Small intestine (tissue), 7 donors: ENCODE data around the gene KRT75. TPM values are rescaled to one million over a fixed set of nuclear protein-coding genes. Genes with fewer than 3 reads are reported as not detected.

Experiments
- DNase-seq, 2 donors: peaks; one replicate each; pipeline versions ENCODE4 v3.0.0 to v3.0.0-alpha.2; 2013
- FAIRE-seq: peaks from 2 replicates; lab custom pipeline; 2012; peaks lifted over from hg19 to GRCh38; lab: Jason Lieb, UNC
- H3K27ac ChIP-seq, 3 donors: one replicate each; pipeline ENCODE4 v1.5.1; 2013; ENCODE audit warnings: low read length in 2 of 3, mild to moderate bottlenecking in 2 of 3, control low read depth in 1 of 3, inconsistent platforms in 1 of 3, low read depth in 1 of 3, moderate library complexity in 1 of 3
- H3K27me3 ChIP-seq, 3 donors: one replicate each; pipeline ENCODE4 v1.6.1; 2013; ENCODE audit warnings: low read length in 3 of 3, inconsistent platforms in 1 of 3; ENCODE audit not compliant: control insufficient read depth in 3 of 3, insufficient read depth in 3 of 3
- H3K36me3 ChIP-seq, 3 donors: one replicate each; pipeline ENCODE4 v1.6.1; 2013; ENCODE audit warnings: low read length in 3 of 3, inconsistent platforms in 1 of 3, low read depth in 1 of 3, mild to moderate bottlenecking in 1 of 3, moderate library complexity in 1 of 3; ENCODE audit not compliant: control insufficient read depth in 3 of 3, insufficient read depth in 2 of 3
- H3K4me1 ChIP-seq, 3 donors: one replicate each; pipeline ENCODE4 v1.6.1; 2013; ENCODE audit warnings: low read length in 2 of 3, inconsistent platforms in 1 of 3, low read depth in 1 of 3, mild to moderate bottlenecking in 1 of 3, moderate library complexity in 1 of 3; ENCODE audit not compliant: control insufficient read depth in 3 of 3, insufficient read depth in 2 of 3
- H3K4me3 ChIP-seq, 3 donors: one replicate each; pipeline ENCODE4 v1.5.1; 2013; ENCODE audit warnings: low read length in 3 of 3, control low read depth in 1 of 3, inconsistent platforms in 1 of 3, low read depth in 1 of 3, mild to moderate bottlenecking in 1 of 3, moderate library complexity in 1 of 3
- H3K9me3 ChIP-seq, 2 donors: one replicate each; pipeline ENCODE4 v1.6.1; 2013; ENCODE audit warnings: low read depth in 1 of 2, low read length in 1 of 2; ENCODE audit not compliant: control insufficient read depth in 2 of 2, insufficient read depth in 1 of 2
- WGBS, 3 donors: extraction: QIAGEN DNeasy Blood & Tissue Kit; methylation state at CpG; one replicate each; pipeline ENCODE4 v1.1.7; 2013; 5-methylcytosine and 5-hydroxymethylcytosine counted together
- polyA plus RNA-seq, 4 donors: library from polyadenylated mRNA; stranded (reverse) in 3 of 4; unstranded in 1 of 4; fragments of 200-250 nt in 3 of 4; fragments of 120-200 nt in 1 of 4; gene quantifications; one replicate each; pipeline versions ENCODE4 v1.2.1 to v1.2.3, GENCODE V29; 2013
- donor health status: healthy with polysubstance abuse.
- donor health status: control.
- donor health status: control.
- donor health status: Bipolar disorder and iron deficiency.
- donor health status: healthy.

The KRT75 gene
- polyA plus RNA-seq, 4 donors: 0.01 TPM; not detected in 3

DNA sequence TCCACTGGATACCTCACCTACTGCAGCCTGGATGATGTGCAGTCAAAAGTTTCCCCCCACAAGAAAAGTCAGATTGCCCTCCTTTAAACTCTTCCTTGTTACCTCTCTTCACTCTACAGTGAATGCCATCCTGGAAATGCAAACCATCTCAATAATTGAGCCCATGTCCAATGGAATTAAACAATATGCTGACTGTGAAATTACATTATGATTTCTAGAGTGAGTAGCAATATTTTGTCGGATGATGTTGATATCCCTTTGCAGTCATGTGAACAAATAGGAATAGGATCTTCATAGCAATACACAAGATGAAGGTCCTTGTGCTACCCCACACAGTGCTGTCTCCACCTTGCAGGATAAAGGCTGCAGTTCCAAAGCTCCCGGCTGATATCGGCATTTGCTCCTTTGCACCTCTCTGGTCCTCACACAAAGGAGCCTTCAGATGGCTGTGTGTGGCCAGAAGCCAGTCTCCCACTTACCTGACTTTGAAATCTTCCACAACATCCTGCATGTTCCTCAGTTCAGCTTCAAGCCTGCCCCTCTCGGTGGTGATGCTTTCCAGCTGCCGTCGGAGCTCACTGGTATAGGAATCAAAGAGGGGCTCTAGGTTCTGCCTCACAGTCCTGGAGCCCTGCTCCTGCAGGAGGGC, 1.5 kb downstream of the KRT75 start:
- Histone ChIP-seq H3K27ac (no peak overlapping the region), H3K4me3 (no peak overlapping the region), H3K4me1 (peaks cover 0 to 9% (median 5%) of the 10 kb centered on the region in 3 donors), H3K9me3 (no peaks in the 10 kb centered on the region), H3K27me3 (peaks cover 0 to 14% (median 3%) of the 10 kb centered on the region in 3 donors), H3K36me3 (no peaks in the 10 kb centered on the region)
- DNase-seq: no peak
- WGBS, 3 donors: 89 to 93% (median 93%) methylated on average over 6 of the region's 6 CpGs
- no peak for FAIRE-seq

GRCh38 chr12:52428121-52428520, 6.0 kb downstream of the KRT75 start:
- 70 to 83% (median 77%) methylated on average over 10 of the region's 10 CpGs for WGBS, 3 donors
- H3K4me3 ChIP-seq: no peak overlapping the region
- peaks cover 0 to 14% (median 3%) of the 10 kb centered on the region in 3 donors for H3K27me3 ChIP-seq
- no peaks in the 10 kb centered on the region for H3K9me3 ChIP-seq
- no peak for FAIRE-seq
- no peak overlapping the region for H3K27ac ChIP-seq
- H3K4me1 ChIP-seq: no peaks in the 10 kb centered on the region
- DNase-seq: no peak
- H3K36me3 ChIP-seq: no peaks in the 10 kb centered on the region

- DNase-seq: no peak
- WGBS, 3 donors: 27 to 63% (median 46%) methylated on average over 1 of the region's 1 CpG
- Histone ChIP-seq H3K27me3 (peaks cover 0 to 14% (median 3%) of the 10 kb centered on the region in 3 donors), H3K9me3 (no peaks in the 10 kb centered on the region), H3K27ac (no peak overlapping the region), H3K36me3 (no peaks in the 10 kb centered on the region), H3K4me1 (no peaks in the 10 kb centered on the region), H3K4me3 (no peak overlapping the region)
- no peak for FAIRE-seq
These were observed 7.1 kb downstream of the KRT75 start for GRCh38 chr12:52427083-52427482.

DNA sequence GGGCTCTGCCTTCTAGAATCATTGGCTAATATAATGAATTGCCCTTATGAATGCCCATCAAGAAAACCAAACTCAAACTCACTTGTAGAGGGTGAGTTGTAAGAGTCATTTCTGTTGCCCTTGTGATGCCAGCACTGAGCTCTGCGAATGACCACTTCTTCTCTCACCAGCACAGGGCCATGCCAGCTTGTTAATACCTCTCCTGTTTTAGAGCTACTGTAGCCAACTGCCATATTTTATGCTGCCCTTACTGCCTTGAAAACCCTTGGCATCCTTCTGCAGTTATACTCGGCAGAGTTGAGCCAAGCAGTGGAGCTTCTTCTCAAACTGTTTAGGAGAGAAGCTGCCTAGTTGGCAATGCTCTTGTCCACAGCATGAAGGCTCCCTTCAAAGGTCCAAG, 8.1 kb downstream of the KRT75 start:
- no peak overlapping the region for H3K27ac ChIP-seq
- DNase-seq (no peak), FAIRE-seq (no peak)
- no peaks in the 10 kb centered on the region for H3K4me1 ChIP-seq
- H3K36me3 ChIP-seq: no peaks in the 10 kb centered on the region
- H3K4me3 ChIP-seq: no peak overlapping the region
- H3K9me3 ChIP-seq: no peaks in the 10 kb centered on the region
- WGBS, 3 donors: 85 to 96% (median 95%) methylated on average over 2 of the region's 2 CpGs
- peaks cover 0 to 11% (median 0%) of the 10 kb centered on the region in 3 donors for H3K27me3 ChIP-seq

GRCh38 chr12:52425466-52425865, 8.7 kb downstream of the KRT75 start:
- 87 to 95% (median 89%) methylated on average over 5 of the region's 5 CpGs for WGBS, 3 donors
- H3K36me3 ChIP-seq: no peaks in the 10 kb centered on the region

DNA sequence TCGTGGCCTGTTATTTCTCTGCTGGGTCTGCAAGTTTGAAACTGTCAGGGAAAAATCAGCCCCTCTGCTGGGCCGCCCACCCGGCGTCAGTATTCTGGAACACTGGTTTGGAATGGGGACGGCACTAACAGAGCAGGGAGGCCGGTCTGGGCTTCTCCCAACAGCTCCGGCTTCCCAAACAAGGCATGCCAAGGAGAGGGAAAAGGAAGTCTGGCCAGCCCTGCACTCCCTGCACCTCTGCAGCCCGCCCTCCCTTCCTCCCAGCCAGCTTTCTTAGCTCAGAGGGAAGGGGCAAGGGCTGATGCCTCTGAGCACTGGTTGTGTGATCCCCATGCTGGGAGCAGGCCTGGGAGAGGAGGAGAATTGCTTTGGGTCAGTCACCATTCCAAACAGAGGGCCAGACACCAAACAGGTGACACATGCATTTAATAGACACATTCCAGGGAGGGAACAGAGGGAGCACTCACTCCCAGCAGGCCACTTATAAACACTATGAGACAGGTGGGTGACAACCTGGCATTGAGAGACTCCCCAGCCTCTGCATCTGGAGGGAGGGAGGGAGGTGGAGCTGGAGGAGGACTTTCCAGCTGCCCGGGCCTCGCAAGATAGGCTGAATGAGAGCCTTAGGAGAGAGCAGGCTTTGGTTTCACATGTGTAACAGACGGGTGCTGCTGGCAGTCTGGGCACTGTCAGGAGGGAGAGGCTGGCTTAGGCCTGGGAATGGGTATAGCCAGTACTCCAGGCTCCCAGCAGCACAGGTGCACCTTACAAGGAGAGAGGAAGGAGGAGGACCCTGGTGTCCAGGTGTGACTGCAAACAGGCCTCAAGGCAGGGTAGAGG, 10.3 kb downstream of the KRT75 start:
- FAIRE-seq: no peak
- H3K36me3 ChIP-seq: no peaks in the 10 kb centered on the region
- no peaks in the 10 kb centered on the region for H3K9me3 ChIP-seq
- peaks cover 0 to 4% (median 0%) of the 10 kb centered on the region in 3 donors for H3K27me3 ChIP-seq
- no peak overlapping the region for H3K27ac ChIP-seq
- no peak for DNase-seq
- no peaks in the 10 kb centered on the region for H3K4me1 ChIP-seq
- no peak overlapping the region for H3K4me3 ChIP-seq
- WGBS, 3 donors: 65 to 72% (median 71%) methylated on average over 11 of the region's 11 CpGs

More at GRCh38 chr12:52425466-52425865, 8.7 kb downstream of the KRT75 start:
- H3K27ac ChIP-seq: no peak overlapping the region
- FAIRE-seq (no peak), DNase-seq (no peak)
- H3K4me3 ChIP-seq: no peak overlapping the region
- H3K27me3 ChIP-seq: peaks cover 0 to 9% (median 0%) of the 10 kb centered on the region in 3 donors
- H3K4me1 ChIP-seq: no peaks in the 10 kb centered on the region
- no peaks in the 10 kb centered on the region for H3K9me3 ChIP-seq

DNA sequence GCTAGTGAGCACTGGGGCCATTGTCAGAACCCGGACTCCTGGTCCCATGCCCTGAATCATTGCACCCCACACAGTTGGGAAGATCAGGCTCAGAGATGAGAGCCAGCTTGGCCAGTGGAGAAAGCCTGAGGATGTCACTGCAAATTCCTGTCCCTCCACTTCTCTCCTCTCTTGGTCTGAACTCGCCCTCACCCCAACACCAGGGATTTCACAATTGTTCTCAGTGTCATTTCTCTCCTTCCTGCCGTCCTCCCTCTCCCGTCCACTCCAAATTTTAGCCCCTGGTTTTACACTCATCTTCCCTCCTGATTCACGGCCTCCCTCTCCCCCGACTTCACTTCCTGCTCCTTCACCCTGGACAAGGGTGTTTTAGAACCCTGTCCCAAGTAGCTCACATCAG, 11.1 kb downstream of the KRT75 start:
- Histone ChIP-seq H3K9me3 (no peaks in the 10 kb centered on the region), H3K4me1 (no peaks in the 10 kb centered on the region), H3K27ac (no peak overlapping the region), H3K4me3 (no peak overlapping the region), H3K36me3 (no peaks in the 10 kb centered on the region), H3K27me3 (peaks cover 0 to 3% (median 0%) of the 10 kb centered on the region in 3 donors)
- 61 to 86% (median 69%) methylated on average over 6 of the region's 6 CpGs for WGBS, 3 donors
- no peak for FAIRE-seq
- no peak for DNase-seq

- no peak overlapping the region for H3K27ac ChIP-seq
- no peaks in the 10 kb centered on the region for H3K4me1 ChIP-seq
- no peaks in the 10 kb centered on the region for H3K9me3 ChIP-seq
- FAIRE-seq: no peak
- H3K36me3 ChIP-seq: no peaks in the 10 kb centered on the region
- 11 to 49% (median 40%) methylated on average over 1 of the region's 1 CpG for WGBS, 3 donors
- H3K4me3 ChIP-seq: no peak overlapping the region
- peaks cover 0 to 3% (median 0%) of the 10 kb centered on the region in 3 donors for H3K27me3 ChIP-seq
- DNase-seq: no peak
These were observed 14.5 kb downstream of the KRT75 start for GRCh38 chr12:52419656-52420055.
